Right cardiac atrium (tissue), 5 donors: ENCODE measurements around the gene POSTN. TPM values are rescaled to one million over a fixed set of nuclear protein-coding genes. Genes with fewer than 3 reads are reported as not detected.

Experiments used
- ATAC-seq, 2 donors: fragments of 200-7000 bp; cut with Tn5 transposase; one replicate each; pipeline versions ENCODE4 v1.8.0 to v1.9.1; 2020; ENCODE audit warnings: moderate library complexity in 2 of 2, mild to moderate bottlenecking in 1 of 2
- DNase-seq, 3 donors: peaks; one replicate each; pipeline ENCODE4 v3.0.0-alpha.2; 2020
- H3K27ac ChIP-seq: one replicate; pipeline ENCODE4 v1.5.1; 2013; ENCODE audit warnings: mild to moderate bottlenecking, low read length, control low read depth, moderate library complexity
- H3K27me3 ChIP-seq: one replicate; pipeline ENCODE4 v1.6.1; 2013; ENCODE audit not compliant: control insufficient read depth, insufficient read depth
- H3K4me1 ChIP-seq: one replicate; pipeline ENCODE4 v1.6.1; 2013; ENCODE audit warnings: low read length; ENCODE audit not compliant: control insufficient read depth, insufficient read depth
- H3K4me3 ChIP-seq: one replicate; pipeline ENCODE4 v1.5.1; 2013; ENCODE audit warnings: low read length, control low read depth
- H3K9me3 ChIP-seq: one replicate; pipeline ENCODE4 v1.6.1; 2013; ENCODE audit warnings: low read length; ENCODE audit not compliant: control insufficient read depth
- WGBS: extraction: QIAGEN DNeasy Blood & Tissue Kit; methylation state at CpG from one replicate; pipeline ENCODE4 v1.1.7; 2013; 5-methylcytosine and 5-hydroxymethylcytosine counted together
- intact Hi-C, 4 donors: fragments of 100-400 bp; cut with DNase I; formaldehyde crosslinking; loops; one replicate each; pipeline versions ENCODE4 v1.11.0 to v1.14.0; 2022 to 2023
- polyA plus RNA-seq: library from polyadenylated mRNA; stranded (reverse); fragments of 200-250 nt; gene quantifications from one replicate; pipeline ENCODE4 v1.2.3, GENCODE V29; 2013
- total RNA-seq, 4 donors: library from RNA; stranded (reverse); fragmentation: NEBNext Ultra II Directional; extraction: Animal tissue kit (Norgen Biotek cat#: 25700); gene quantifications; one replicate each; pipeline ENCODE4 v1.2.1, GENCODE V29; 2021
- donor health status: healthy with polysubstance abuse.
- donor health status: DM: no; HTN: yes; CAD: no.
- donor health status: DM: no; HTN: no; CAD: no.
- donor health status: DM: no; HTN: yes; CAD: no; lungs with severe emphysema.
- donor health status: DM: yes; HTN: yes; CAD: no.

The POSTN gene
- total and polyA plus RNA-seq, 5 donors, result 65.3 to 191 (median 133) TPM

- Histone ChIP-seq H3K27me3 (no peaks in the 10 kb centered on the region), H3K9me3 (no peaks in the 10 kb centered on the region), H3K27ac (no peak overlapping the region), H3K4me3 (no peak overlapping the region), H3K4me1 (no peaks in the 10 kb centered on the region)
- DNase-seq (no peak), ATAC-seq (no peak)
- intact Hi-C loops, result no loop called here
- 85% methylated on average over 2 of the region's 2 CpGs for WGBS
Measured at GRCh38 chr13:37618554-37618953, 20.0 kb upstream of the POSTN start.

DNA sequence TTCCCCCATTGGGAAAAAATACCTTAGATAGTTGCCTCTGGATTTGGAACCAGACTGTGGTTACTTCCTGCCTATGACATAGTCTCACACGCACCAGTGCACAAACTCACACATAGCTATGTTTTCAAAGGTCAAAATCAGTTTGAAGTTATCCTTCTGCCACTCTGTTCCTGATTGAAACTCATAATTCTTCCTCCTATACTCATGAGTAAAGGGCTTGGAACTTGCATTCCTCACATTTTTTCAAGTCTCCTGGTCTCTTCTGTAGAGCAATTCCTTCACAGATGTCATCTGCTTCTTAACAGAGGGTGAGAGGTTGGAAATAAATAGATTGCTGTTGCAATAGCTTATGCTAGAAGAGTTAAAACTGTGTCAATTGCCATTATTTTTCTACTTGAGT lies 18.6 kb upstream of the POSTN start:
- ATAC-seq, result no peak
- intact Hi-C loops, result no loop called here
- Histone ChIP-seq H3K4me3 (no peak overlapping the region), H3K9me3 (no peaks in the 10 kb centered on the region), H3K27ac (no peak overlapping the region), H3K27me3 (no peaks in the 10 kb centered on the region), H3K4me1 (no peaks in the 10 kb centered on the region)
- no peak for DNase-seq
- WGBS, result 64% methylated on average over 1 of the region's 1 CpG

DNA sequence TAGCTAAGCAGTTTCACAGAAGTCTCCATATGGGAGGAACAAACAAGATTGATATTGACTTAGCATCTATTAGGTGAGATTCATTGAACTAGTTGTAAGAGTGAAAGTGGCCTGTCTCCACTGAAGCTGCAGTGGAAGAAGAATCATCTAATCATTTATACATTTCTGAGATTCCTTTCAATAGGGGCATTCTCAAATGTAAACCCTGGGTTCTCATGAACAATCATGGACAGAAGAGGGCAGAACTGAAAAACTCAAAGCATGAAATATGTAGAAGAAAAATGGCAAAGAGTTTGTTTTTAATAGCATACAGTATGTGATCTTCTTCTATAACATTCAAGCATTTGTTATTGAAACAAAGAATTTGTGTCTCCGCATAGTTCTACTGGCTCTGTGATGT lies 17.6 kb upstream of the POSTN start:
- Histone ChIP-seq H3K27ac (no peak overlapping the region), H3K4me3 (no peak overlapping the region), H3K27me3 (no peaks in the 10 kb centered on the region), H3K4me1 (no peaks in the 10 kb centered on the region), H3K9me3 (no peaks in the 10 kb centered on the region)
- WGBS, result 98% methylated on average over 1 of the region's 1 CpG
- no peak for ATAC-seq
- intact Hi-C loops, result no loop called here
- DNase-seq, result no peak

- H3K4me3 ChIP-seq, result no peak overlapping the region
- H3K4me1 ChIP-seq, result no peaks in the 10 kb centered on the region
- H3K27ac ChIP-seq, result no peak overlapping the region
- ATAC-seq (no peak), DNase-seq (no peak)
- WGBS, result 85% methylated on average over 2 of the region's 2 CpGs
- no peaks in the 10 kb centered on the region for H3K9me3 ChIP-seq
- intact Hi-C loops, result no loop called here
- H3K27me3 ChIP-seq, result no peaks in the 10 kb centered on the region
Measured at GRCh38 chr13:37615276-37615675, 16.7 kb upstream of the POSTN start.

DNA sequence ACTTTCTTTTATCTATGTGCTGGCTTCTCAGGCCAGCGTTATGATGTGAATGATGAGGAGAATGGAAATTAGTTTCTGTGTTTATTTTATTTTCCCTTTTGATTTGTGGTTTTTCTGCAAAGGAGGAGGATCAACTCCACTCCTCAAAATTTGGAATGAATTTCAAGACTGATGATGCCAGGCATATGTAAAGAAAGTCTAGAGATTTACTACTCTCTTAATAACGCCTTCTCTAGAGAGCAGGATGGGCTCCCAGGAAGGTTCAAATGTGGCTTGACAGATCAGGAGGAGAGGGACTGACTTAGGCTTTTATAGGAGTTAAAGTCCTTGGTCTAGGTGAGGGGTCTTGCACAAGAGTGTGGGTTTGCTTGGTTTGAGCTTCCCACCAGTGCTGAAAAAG lies 15.1 kb upstream of the POSTN start:
- DNase-seq, result no peak
- Histone ChIP-seq H3K9me3 (no peaks in the 10 kb centered on the region), H3K27me3 (no peaks in the 10 kb centered on the region), H3K4me3 (no peak overlapping the region), H3K4me1 (no peaks in the 10 kb centered on the region), H3K27ac (no peak overlapping the region)
- intact Hi-C loops, result no loop called here
- WGBS, result 80% methylated on average over 2 of the region's 2 CpGs
- ATAC-seq, result no peak

GRCh38 chr13:37613236-37613635 lies 14.7 kb upstream of the POSTN start:
- Histone ChIP-seq H3K27me3 (no peaks in the 10 kb centered on the region), H3K27ac (no peak overlapping the region), H3K4me1 (no peaks in the 10 kb centered on the region), H3K9me3 (no peaks in the 10 kb centered on the region), H3K4me3 (no peak overlapping the region)
- WGBS, result 77% methylated on average over 3 of the region's 3 CpGs
- intact Hi-C loops, result no loop called here
- ATAC-seq (no peak), DNase-seq (no peak)

DNA sequence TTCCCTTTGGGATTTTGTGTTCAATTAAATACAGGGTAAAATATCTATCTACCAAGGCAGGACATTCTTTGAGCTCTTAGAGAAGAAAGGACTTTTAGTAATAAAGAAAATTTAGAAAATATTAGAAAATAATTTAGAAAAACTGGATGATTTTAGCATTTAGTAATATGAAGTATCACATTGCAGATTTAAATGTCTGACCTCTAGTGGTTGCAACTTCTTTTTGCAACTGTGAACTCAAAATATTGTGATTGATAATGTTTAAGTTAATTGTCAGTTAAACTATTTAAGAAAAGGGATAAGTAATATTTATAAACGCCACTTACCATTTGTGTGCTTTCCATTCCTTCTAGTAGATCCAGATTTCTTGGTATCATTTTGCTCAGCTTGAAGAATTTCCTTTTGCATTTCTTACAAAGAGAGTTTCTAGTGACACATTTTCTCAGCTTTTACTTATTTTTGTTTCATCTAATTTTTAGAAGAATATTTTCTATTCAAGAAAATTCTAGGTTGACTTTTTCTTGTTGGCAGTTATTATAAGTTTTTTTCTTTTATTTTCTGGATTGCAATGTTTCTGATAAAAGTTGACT lies 10.3 kb upstream of the POSTN start:
- intact Hi-C loops, result loop anchor here in 3 of 4 donors (10.0 kb wide), 2 partner anchors 504 to 534 kb away; partner anchors contain the start of gene CSNK1A1L (in 1 of the 3)
- DNase-seq (no peak), ATAC-seq (no peak)
- no peak overlapping the region for H3K4me3 ChIP-seq
- H3K9me3 ChIP-seq, result no peaks in the 10 kb centered on the region
- no peaks in the 10 kb centered on the region for H3K27me3 ChIP-seq
- no peak overlapping the region for H3K27ac ChIP-seq
- H3K4me1 ChIP-seq, result no peaks in the 10 kb centered on the region
- 75% methylated on average over 1 of the region's 1 CpG for WGBS

- no peak overlapping the region for H3K27ac ChIP-seq
- no peaks in the 10 kb centered on the region for H3K9me3 ChIP-seq
- intact Hi-C loops, result loop anchor here (2.0 to 10.0 kb wide), 4 partner anchors 494 to 528 kb away; partner anchors contain the start of gene CSNK1A1L (in 2 of the 4)
- DNase-seq, result no peak
- H3K4me1 ChIP-seq, result peaks cover 1% of the 10 kb centered on the region
- ATAC-seq, result peak; percentile 55 to 56
- H3K4me3 ChIP-seq, result no peak overlapping the region
- no peaks in the 10 kb centered on the region for H3K27me3 ChIP-seq
- WGBS, result 57% methylated on average over 5 of the region's 5 CpGs
Measured at GRCh38 chr13:37602733-37603381, 4.3 kb upstream of the POSTN start.

DNA sequence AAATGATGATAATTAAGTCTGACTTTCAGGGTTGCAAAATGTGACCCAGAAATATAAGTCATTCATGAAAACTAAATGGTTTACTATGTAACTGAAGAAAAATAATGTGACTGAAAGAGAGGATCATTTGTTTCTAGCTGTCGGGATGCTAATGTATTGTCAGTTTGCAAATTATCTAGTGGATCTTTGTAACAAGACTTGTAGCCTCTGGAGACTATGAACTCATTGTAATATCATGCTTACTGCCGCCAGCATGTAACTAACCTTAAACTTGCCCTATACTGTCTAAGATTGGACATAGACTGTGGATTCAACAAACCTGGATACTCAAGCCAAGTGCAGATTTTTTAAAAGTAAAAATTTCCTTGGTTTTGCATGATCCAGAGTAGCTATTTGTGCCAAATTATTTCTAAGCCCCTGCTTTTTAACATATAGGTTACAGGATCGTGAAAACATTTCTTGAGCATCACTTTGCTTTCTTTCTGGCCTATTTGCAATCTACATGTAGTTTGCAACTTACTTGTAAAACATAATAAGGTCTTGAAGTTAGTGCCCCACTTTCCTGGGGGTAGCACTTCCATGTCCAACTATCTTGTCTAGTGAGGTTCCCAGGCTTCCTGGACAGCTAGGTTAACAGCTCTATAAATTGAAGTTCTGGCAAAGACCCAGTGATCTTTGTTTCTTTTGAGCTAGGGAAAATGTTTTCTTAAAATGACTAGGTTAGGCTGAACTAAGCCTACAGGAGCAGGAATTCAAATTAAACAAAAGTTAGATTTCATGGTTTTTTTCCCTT lies 3.3 kb upstream of the POSTN start:
- Histone ChIP-seq H3K27me3 (no peaks in the 10 kb centered on the region), H3K9me3 (no peaks in the 10 kb centered on the region), H3K27ac (no peak overlapping the region), H3K4me1 (peaks cover 1% of the 10 kb centered on the region), H3K4me3 (no peak overlapping the region)
- WGBS, result 65% methylated on average over 3 of the region's 3 CpGs
- ATAC-seq (no peak), DNase-seq (no peak)
- intact Hi-C loops, result loop anchor here (2.0 to 10.0 kb wide), 4 partner anchors 493 to 527 kb away; partner anchors contain the start of gene CSNK1A1L (in 2 of the 4)

- no peak for DNase-seq
- H3K27ac ChIP-seq, result no peak overlapping the region
- H3K4me1 ChIP-seq, result peaks cover 1% of the 10 kb centered on the region
- no peaks in the 10 kb centered on the region for H3K27me3 ChIP-seq
- intact Hi-C loops, result no loop called here
- 32% methylated on average over 2 of the region's 2 CpGs for WGBS
- no peak overlapping the region for H3K4me3 ChIP-seq
- ATAC-seq, result no peak
- no peaks in the 10 kb centered on the region for H3K9me3 ChIP-seq
Measured at GRCh38 chr13:37599519-37599918, 951 bp upstream of the POSTN start.

GRCh38 chr13:37597477-37598025 lies 1.0 kb downstream of the POSTN start:
- Histone ChIP-seq H3K4me1 (peaks cover 1% of the 10 kb centered on the region), H3K4me3 (peak overlapping the region; percentile 48), H3K27ac (no peak overlapping the region), H3K27me3 (no peaks in the 10 kb centered on the region), H3K9me3 (no peaks in the 10 kb centered on the region)
- ATAC-seq, result peak in 1 of 2 donors; percentile 56
- DNase-seq, result no peak
- intact Hi-C loops, result no loop called here
- WGBS, result 45% methylated on average over 2 of the region's 2 CpGs
